Measurements from ENCODE around the gene PGLYRP1.

PGLYRP1 gene

GRCh38 chr19:46022431-46023310 is at the start of gene PGLYRP1:
PGLYRP1 (minus strand) TSS chr19:46023053; CDS start chr19:46023021, 32 bp downstream.
- DNase-seq (ENCODE audit: low read depth), result no peak
- TF ChIP-seq CTCF (conservative IDR thresholded peaks at IDR 0.05; ENCODE audit: low read depth, low read length), result no peak
- no peak within 1 kb of the TSS for H3K4me3 ChIP-seq (ENCODE audit: low read depth, low read length)

GRCh38 chr19:46069806-46070341 is 47.0 kb upstream of the PGLYRP1 start:
- H3K4me3 ChIP-seq (ENCODE audit: low read depth, low read length), result no peak overlapping the region
- no peak for TF ChIP-seq CTCF (conservative IDR thresholded peaks at IDR 0.05; ENCODE audit: low read depth, low read length)
- peak; percentile 96 for DNase-seq (ENCODE audit: low read depth)

GRCh38 chr19:46068345-46069258 is 45.7 kb upstream of the PGLYRP1 start:
- DNase-seq (ENCODE audit: low read depth), result peak; percentile 86
- no peak overlapping the region for H3K4me3 ChIP-seq (ENCODE audit: low read depth, low read length)
- no peak for TF ChIP-seq CTCF (conservative IDR thresholded peaks at IDR 0.05; ENCODE audit: low read depth, low read length)

- no peak for DNase-seq (ENCODE audit: low read depth)
- no peak for TF ChIP-seq CTCF (conservative IDR thresholded peaks at IDR 0.05; ENCODE audit: low read depth, low read length)
- no peak overlapping the region for H3K4me3 ChIP-seq (ENCODE audit: low read depth, low read length)
These were observed 44.8 kb upstream of the PGLYRP1 start for GRCh38 chr19:46067691-46068090.

GRCh38 chr19:46066471-46066870 is 43.6 kb upstream of the PGLYRP1 start:
- DNase-seq (ENCODE audit: low read depth), result no peak
- TF ChIP-seq CTCF (conservative IDR thresholded peaks at IDR 0.05; ENCODE audit: low read depth, low read length), result no peak
- no peak overlapping the region for H3K4me3 ChIP-seq (ENCODE audit: low read depth, low read length)

- peak; percentile 1 for TF ChIP-seq CTCF (conservative IDR thresholded peaks at IDR 0.05; ENCODE audit: low read depth, low read length)
- DNase-seq (ENCODE audit: low read depth), result peak; percentile 21
- H3K4me3 ChIP-seq (ENCODE audit: low read depth, low read length), result no peak overlapping the region
These were observed 42.7 kb upstream of the PGLYRP1 start for GRCh38 chr19:46065486-46066071.

Measured in choroid plexus epithelial cell (primary cell).